GM12892 (cell line): ENCODE results near the gene TRDMT1.

Experiments used
- POLR2A ChIP-seq: IDR thresholded peaks from 2 replicates; pipeline ENCODE4 v1.6.1; 2011; ENCODE audit warnings: low read depth, low read length, control low read depth
- POLR2AphosphoS5 ChIP-seq: IDR thresholded peaks from 2 replicates; pipeline ENCODE4 v1.6.1; 2011; ENCODE audit warnings: low read depth, low read length, control low read depth
- TAF1 ChIP-seq: IDR thresholded peaks from 2 replicates; pipeline ENCODE4 v1.6.1; 2011; ENCODE audit warnings: low read depth, mild to moderate bottlenecking, control low read depth, low read length, borderline replicate concordance

DNA sequence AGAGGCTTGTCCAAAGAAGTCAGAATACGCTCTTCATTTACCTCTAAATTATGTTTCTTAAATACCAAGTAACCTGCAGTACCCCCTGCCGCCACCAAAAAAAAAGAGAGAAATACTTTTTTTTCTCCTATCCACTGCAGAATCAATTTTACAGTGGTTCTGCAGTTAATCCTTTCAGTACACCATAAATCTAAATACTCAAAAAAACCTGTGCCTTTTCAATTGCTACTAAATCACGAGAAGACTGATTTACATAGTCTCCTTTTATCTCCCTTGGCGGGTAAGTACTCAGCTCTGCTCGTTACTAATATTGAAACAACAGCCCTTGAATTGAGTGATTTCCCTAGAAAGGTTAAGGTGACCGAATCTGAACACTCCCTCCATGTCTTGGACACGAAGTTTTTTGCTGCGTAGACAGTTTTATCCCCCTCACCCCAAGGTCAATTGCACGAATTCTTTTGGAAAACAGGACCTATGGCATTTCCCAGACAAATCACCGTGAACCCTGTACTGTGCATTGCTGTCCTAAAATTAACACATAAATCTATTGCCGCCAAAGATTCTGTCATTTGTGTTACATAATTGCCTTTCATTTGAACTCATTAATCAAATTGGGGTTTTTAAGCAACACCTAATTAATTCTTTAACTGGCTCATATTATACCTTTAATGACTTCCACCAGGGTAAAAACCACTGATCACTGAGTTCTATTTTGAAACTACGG lies 26.1 kb upstream of the TRDMT1 start:
- TF ChIP-seq POLR2AphosphoS5 (no peak), POLR2A (no peak), TAF1 (no peak)
